SH-SY5Y (cell line): Measurements from ENCODE around the gene SPIRE2.

Source experiments
- GATA2 ChIP-seq: IDR thresholded peaks from 2 replicates; pipeline ENCODE4 v1.6.1; 2011; ENCODE audit warnings: mild to moderate bottlenecking, low read depth, low read length
- GATA3 ChIP-seq: IDR thresholded peaks from 2 replicates; pipeline ENCODE4 v1.6.1; 2011; ENCODE audit warnings: low read depth, mild to moderate bottlenecking, low read length, moderate library complexity

Gene SPIRE2

GRCh38 chr16:89873109-89873971 is 45.1 kb downstream of the SPIRE2 start, which contains the start of gene TCF25:
TCF25 (plus strand) TSS chr16:89873592; CDS start chr16:89873668, 76 bp downstream.
- TF ChIP-seq GATA3: no peak
- no peak for TF ChIP-seq GATA2

- TF ChIP-seq GATA2 (no peak), GATA3 (no peak)
These were observed 45.9 kb downstream of the SPIRE2 start for GRCh38 chr16:89873972-89874689.

- TF ChIP-seq GATA2 (no peak), GATA3 (no peak)
These were observed 52.4 kb downstream of the SPIRE2 start for GRCh38 chr16:89880477-89881367.

GRCh38 chr16:89881368-89881730 is 53.1 kb downstream of the SPIRE2 start:
- no peak for TF ChIP-seq GATA2

GRCh38 chr16:89883346-89884040 is 55.2 kb downstream of the SPIRE2 start:
- no peak for TF ChIP-seq GATA3
- TF ChIP-seq GATA2: no peak

- no peak for TF ChIP-seq GATA3
- TF ChIP-seq GATA2: no peak
These were observed 55.8 kb downstream of the SPIRE2 start for GRCh38 chr16:89884041-89884421.

GRCh38 chr16:89887243-89887642 is 59.0 kb downstream of the SPIRE2 start:
- TF ChIP-seq GATA2 (no peak), GATA3 (no peak)

GRCh38 chr16:89890200-89890599 is 61.9 kb downstream of the SPIRE2 start:
- TF ChIP-seq GATA2: no peak
- TF ChIP-seq GATA3: no peak

GRCh38 chr16:89890886-89891657 is 62.8 kb downstream of the SPIRE2 start:
- TF ChIP-seq GATA3 (no peak), GATA2 (no peak)

- TF ChIP-seq GATA2: no peak
- no peak for TF ChIP-seq GATA3
These were observed 63.9 kb downstream of the SPIRE2 start for GRCh38 chr16:89892055-89892630.

- TF ChIP-seq GATA3: no peak
- no peak for TF ChIP-seq GATA2
These were observed 64.4 kb downstream of the SPIRE2 start for GRCh38 chr16:89892635-89893034.
